K562 (cell line): ENCODE measurements around the gene HDAC7. TPM values are rescaled to one million over a fixed set of nuclear protein-coding genes. Genes with fewer than 3 reads are reported as not detected.
A peak's percentile ranks its signal among the peaks of the same experiment; 100 is the strongest.

Experiments
- ATAC-seq: fragments of 200-7000 bp; cut with Tn5 transposase; 3 replicates; pipeline ENCODE4 v1.9.1; 2020; ENCODE audit warnings: moderate library complexity
- BruUV-seq: library from RNA; stranded (reverse); fragments of 400-500 nt; replicated peaks from 2 replicates; lab custom pipeline; 2021; lab: Mats Ljungman, UMichigan
- CTCF ChIA-PET: fragments of 300-600 bp; formaldehyde crosslinking; extraction: SDS; loops from one replicate; lab custom pipeline; 2021; ENCODE audit warnings: low intra/inter-chr PET ratio; lab: Yijun Ruan, JAX
- POLR2A ChIA-PET: fragments of 300-600, 350-650 bp; sonication (Branson Sonifier 250); formaldehyde crosslinking; extraction: SDS; loops from one replicate; lab custom pipeline; 2021; ENCODE audit warnings: antibody characterized with exemption, inconsistent platforms; lab: Yijun Ruan, JAX
- DNase-seq, 4 experiments: peaks; one replicate each; pipeline versions ENCODE4 v3.0.0 to v3.0.0-alpha.2; 2011 to 2018; ENCODE audit warnings: low spot score in 3 of 4, mixed read lengths in 3 of 4; ENCODE audit errors: extremely low read depth in 1 of 4
- FAIRE-seq: peaks from 2 replicates; lab custom pipeline; 2011; peaks lifted over from hg19 to GRCh38; lab: Jason Lieb, UNC
- H2AFZ ChIP-seq: 2 replicates; pipeline ENCODE4 v1.6.0; 2011; ENCODE audit warnings: low read depth, low read length, control low read depth, inconsistent platforms
- H3K27ac ChIP-seq: fragments of 200-600 bp; 3 replicates; pipeline ENCODE4 v1.8.0; 2011; ENCODE audit warnings: low read depth, mild to moderate bottlenecking, control low read depth, inconsistent platforms, low read length, moderate library complexity, mixed read lengths; ENCODE audit errors: extremely low read depth
- H3K27me3 ChIP-seq, 2 experiments: fragments of 300-600 bp in 1 of 2; 2 replicates in 1 of 2; 3 replicates in 1 of 2; pipeline versions ENCODE4 v1.6.0 to v1.8.0; 2011; ENCODE audit warnings: inconsistent platforms in 2 of 2, low read length in 2 of 2, mild to moderate bottlenecking in 1 of 2, mixed read lengths in 1 of 2, moderate library complexity in 1 of 2; ENCODE audit not compliant: control insufficient read depth in 2 of 2, insufficient read depth in 2 of 2
- H3K36me3 ChIP-seq: fragments of 300-600 bp; 3 replicates; pipeline ENCODE4 v1.8.0; 2011; ENCODE audit warnings: mild to moderate bottlenecking, low read length, inconsistent platforms; ENCODE audit not compliant: control insufficient read depth, insufficient read depth
- H3K4me1 ChIP-seq, 2 experiments: fragments of 200-600 bp in 1 of 2; replicated peaks in 1 of 2; 2 replicates in 1 of 2; 3 replicates in 1 of 2; pipeline versions ENCODE4 v1.5.1 to v1.8.0; 2011; ENCODE audit warnings: inconsistent platforms in 2 of 2, low read length in 2 of 2, mild to moderate bottlenecking in 1 of 2, mixed read lengths in 1 of 2, moderate library complexity in 1 of 2; ENCODE audit not compliant: control insufficient read depth in 2 of 2, insufficient read depth in 2 of 2
- H3K4me2 ChIP-seq: 2 replicates; pipeline ENCODE4 v1.6.1; 2011; ENCODE audit warnings: low read length, control low read depth, inconsistent platforms, mixed read lengths; ENCODE audit not compliant: insufficient read depth
- H3K4me3 ChIP-seq: fragments of 200-600 bp; sonication (generic), shearing (Covaris generic); 2 replicates; pipeline ENCODE4 v1.5.1; 2016; ENCODE audit warnings: control low read depth, inconsistent platforms
- H3K79me2 ChIP-seq: fragments of 200-600 bp; 3 replicates; pipeline ENCODE4 v1.8.0; 2011; ENCODE audit warnings: low read length, inconsistent platforms; ENCODE audit not compliant: control insufficient read depth, insufficient read depth
- H3K9ac ChIP-seq, 2 experiments: 2 replicates each; pipeline versions ENCODE4 v1.6.0 to v1.6.1; 2011; ENCODE audit warnings: low read depth in 2 of 2, low read length in 2 of 2, control low read depth in 1 of 2, inconsistent platforms in 1 of 2, mild to moderate bottlenecking in 1 of 2, mixed read lengths in 1 of 2; ENCODE audit not compliant: insufficient read depth in 1 of 2
- H3K9me1 ChIP-seq: one replicate; pipeline ENCODE4 v1.6.0; 2011; ENCODE audit warnings: inconsistent platforms, mild to moderate bottlenecking, low read length, moderate library complexity; ENCODE audit not compliant: control insufficient read depth, insufficient read depth
- H3K9me3 ChIP-seq: replicated peaks from 2 replicates; pipeline ENCODE4 v1.5.1; 2011; ENCODE audit warnings: low read depth, low read length, inconsistent platforms; ENCODE audit not compliant: control insufficient read depth, insufficient read depth
- H4K20me1 ChIP-seq: replicated peaks from 2 replicates; pipeline ENCODE4 v1.6.1; 2011; ENCODE audit warnings: low read length, inconsistent platforms, mixed read lengths; ENCODE audit not compliant: control insufficient read depth, insufficient read depth
- ARID1B ChIP-seq: fragments of 450-650 bp; IDR thresholded peaks from 2 replicates; pipeline ENCODE4 v1.6.1; 2016; ENCODE audit warnings: antibody characterized with exemption, mild to moderate bottlenecking, inconsistent platforms
- BRD4 ChIP-seq: fragments of 200-600 bp; sonication (generic); IDR thresholded peaks from 2 replicates; pipeline ENCODE4 v1.6.1; 2017; ENCODE audit warnings: inconsistent platforms
- DPF2 ChIP-seq: fragments of 450-650 bp; IDR thresholded peaks from 2 replicates; pipeline ENCODE4 v1.6.1; 2016
- ELF4 ChIP-seq: fragments of 450-650 bp; formaldehyde crosslinking; IDR thresholded peaks from 2 replicates; pipeline ENCODE4 v1.4.0; 2022; ENCODE audit warnings: missing genetic modification characterization
- ELK3 ChIP-seq: fragments of 450-650 bp; formaldehyde crosslinking; IDR thresholded peaks from 2 replicates; pipeline ENCODE4 v1.4.0; 2020; ENCODE audit warnings: mild to moderate bottlenecking
- ETS2 ChIP-seq: IDR thresholded peaks from 2 replicates; pipeline ENCODE4 v1.6.1; 2016; ENCODE audit warnings: borderline replicate concordance, missing genetic modification characterization, mild to moderate bottlenecking, moderate library complexity, missing compliant biosample characterization; ENCODE audit not compliant: poor library complexity, severe bottlenecking
- LARP7 ChIP-seq: fragments of 450-650 bp; IDR thresholded peaks from 2 replicates; pipeline ENCODE4 v1.6.1; 2016
- MIER1 ChIP-seq: fragments of 450-650 bp; IDR thresholded peaks from 2 replicates; pipeline ENCODE4 v1.6.1; 2016; ENCODE audit warnings: antibody characterized with exemption, mild to moderate bottlenecking, low read depth
- MLX ChIP-seq, 2 experiments: fragments of 450-650 bp in 1 of 2; sonication (generic) in 1 of 2; formaldehyde crosslinking; conservative IDR thresholded peaks; 2 replicates each; pipeline versions ENCODE4 v1.4.0 to v1.8.1; 2020 to 2022; ENCODE audit warnings: mild to moderate bottlenecking in 1 of 2, missing genetic modification reagents in 1 of 2
- MTA1 ChIP-seq: fragments of 450-650 bp; IDR thresholded peaks from 2 replicates; pipeline ENCODE4 v1.6.1; 2017; ENCODE audit warnings: borderline replicate concordance
- U2AF2 ChIP-seq: fragments of 200-400 bp; formaldehyde crosslinking; optimal IDR thresholded peaks from 2 replicates; pipeline ENCODE3; 2017; ENCODE audit warnings: low read depth, mild to moderate bottlenecking, low read length
- ZBTB26 ChIP-seq: fragments of 450-650 bp; formaldehyde crosslinking; IDR thresholded peaks from 2 replicates; pipeline ENCODE4 v1.4.0; 2022; ENCODE audit warnings: missing genetic modification characterization
- ZNF592 ChIP-seq: fragments of 450-650 bp; IDR thresholded peaks from 2 replicates; pipeline ENCODE4 v1.6.1; 2017; ENCODE audit warnings: antibody characterized with exemption, mild to moderate bottlenecking
- WGBS: fragments of 100-300 bp; shearing (Covaris generic); methylation state at CpG from one replicate; pipeline ENCODE4 v1.1.6; 2016; ENCODE audit warnings: low coverage, mixed read lengths; ENCODE audit not compliant: insufficient coverage; ENCODE audit errors: missing lambda C conversion rate; 5-methylcytosine and 5-hydroxymethylcytosine counted together
- in situ Hi-C: fragments of 300-500 bp; cut with MboI; formaldehyde crosslinking; loops from 4 replicates; pipeline ENCODE4 v1.15.0; 2018; ENCODE audit warnings: inconsistent platforms, mixed read lengths
- intact Hi-C: fragments of 100-400 bp; cut with micrococcal nuclease; formaldehyde crosslinking; loops from 2 replicates; pipeline ENCODE4 v1.14.2; 2022
- polyA plus RNA-seq, 8 experiments: library from polyadenylated mRNA; depleted of rRNA in 4 of 8; stranded (reverse) in 5 of 8; unstranded in 3 of 8; fragments of >200 nt; fragmentation: Nextera tagmentation in 2 of 8; fragmentation: Illumina TruSeq in 1 of 8; extraction: Ambion mirVana in 2 of 8; extraction: Trizol in 1 of 8; gene quantifications; 2 replicates each; pipeline versions ENCODE4 v1.2.1 to v1.2.3, GENCODE V29; 2011 to 2014; ENCODE audit warnings: inconsistent platforms in 1 of 8, missing spikeins in 1 of 8
- total RNA-seq, 7 experiments: library from RNA; depleted of rRNA in 6 of 7; stranded (reverse); fragments of >200 nt in 6 of 7; fragmentation: Illumina TruSeq in 2 of 7; extraction: Trizol in 2 of 7; gene quantifications; 2 replicates each; pipeline versions ENCODE4 v1.2.1 to v1.2.3, GENCODE V29; 2011 to 2021; ENCODE audit warnings: low replicate concordance in 1 of 7

The HDAC7 gene
- total and polyA plus RNA-seq, 9 of the 15 experiments (the other 6 are each of a cell fraction or from before 2014, with no cell fraction given) = 2.5 to 129 (median 31.1) TPM

GRCh38 chr12:47823422-47824086 lies 3.9 kb upstream of the HDAC7 start:
- H4K20me1 ChIP-seq = no peaks in the 10 kb centered on the region
- DNase-seq (no peak), ATAC-seq (no peak), FAIRE-seq (no peak)
- intact Hi-C loops (no loop called here), in situ Hi-C loops (no loop called here)
- H3K36me3 ChIP-seq = peaks cover under 1% of the 10 kb centered on the region; the same call in 1 of the 3 replicates
- peaks cover 20% of the 10 kb centered on the region for H3K79me2 ChIP-seq
- no peak overlapping the region for H3K4me2 ChIP-seq
- H3K9ac ChIP-seq = peak overlapping the region in 1 of 2 experiments; percentile 14; a peak in 1 of 4 replicates
- no peak overlapping the region for H3K27ac ChIP-seq
- no TSS peak for BruUV-seq
- no peak overlapping the region for H3K4me3 ChIP-seq
- H3K9me1 ChIP-seq = no peaks in the 10 kb centered on the region
- no peaks in the 10 kb centered on the region for H3K9me3 ChIP-seq
- WGBS = 79% methylated on average over 5 of the region's 5 CpGs
- ChIA-PET POLR2A (interaction anchor here (1.7 kb wide), 1 partner anchor 11 kb away, joined by 10 read pairs; no protein-coding TSS in a partner anchor), CTCF (no interaction called here)
- no peaks in the 10 kb centered on the region for H3K27me3 ChIP-seq
- peaks cover 31 to 32% of the 10 kb centered on the region in 2 experiments for H3K4me1 ChIP-seq
- no peak overlapping the region for H2AFZ ChIP-seq
- TF ChIP-seq ZNF592 = no peak
- TF ChIP-seq ETS2 (tag) = no peak
- peak; percentile 62; the same call in 1 of the 2 replicates for TF ChIP-seq LARP7
- peak; percentile 35; the same call in 1 of the 2 replicates for TF ChIP-seq MTA1
- TF ChIP-seq MIER1 = no peak
- no peak for TF ChIP-seq DPF2
- TF ChIP-seq BRD4 = no peak
- no peak for TF ChIP-seq U2AF2
- no peak for TF ChIP-seq MLX (CRISPR knock-in tag; conservative IDR thresholded peaks at IDR 0.05)
- TF ChIP-seq ELK3 (CRISPR knock-in tag) = no peak
- 0 out of 2 replicates have a peak, but pooled peaks have one; percentile 7 for TF ChIP-seq ARID1B
- TF ChIP-seq ELF4 (CRISPR knock-in tag) = no peak
- 0 out of 2 replicates have a peak, but pooled peaks have one; percentile 40 for TF ChIP-seq ZBTB26 (CRISPR knock-in tag)
